ENCODE data around the gene ARF6. TPM values are rescaled to one million over a fixed set of nuclear protein-coding genes. Genes with fewer than 3 reads are reported as not detected.

ARF6 gene
- polyA plus RNA-seq, 2 of the 4 experiments (the other 2 are of a cell fraction) = 33.3 to 54.8 TPM

DNA sequence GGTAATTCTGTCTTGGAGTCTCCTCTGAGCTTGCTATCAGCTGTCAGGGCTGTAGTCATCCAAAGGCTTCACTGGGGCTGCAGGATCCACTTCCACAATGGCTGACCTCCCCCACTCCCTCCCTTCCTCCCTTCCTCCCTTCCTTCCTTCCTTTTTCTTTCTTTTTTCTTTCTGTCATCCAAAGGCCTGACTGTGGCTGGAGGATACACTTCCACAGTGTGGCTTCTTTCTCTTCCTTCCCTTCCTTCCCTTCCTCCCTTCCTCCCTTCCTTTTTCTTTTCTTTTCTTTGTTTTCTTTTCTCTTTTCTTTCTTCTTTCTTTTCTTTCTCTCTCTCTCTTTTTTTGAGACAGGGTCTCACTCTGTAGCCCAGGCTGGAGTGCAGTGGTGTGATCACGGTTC is 30.6 kb downstream of the ARF6 start (continued):
- TF ChIP-seq, protein P1, sequence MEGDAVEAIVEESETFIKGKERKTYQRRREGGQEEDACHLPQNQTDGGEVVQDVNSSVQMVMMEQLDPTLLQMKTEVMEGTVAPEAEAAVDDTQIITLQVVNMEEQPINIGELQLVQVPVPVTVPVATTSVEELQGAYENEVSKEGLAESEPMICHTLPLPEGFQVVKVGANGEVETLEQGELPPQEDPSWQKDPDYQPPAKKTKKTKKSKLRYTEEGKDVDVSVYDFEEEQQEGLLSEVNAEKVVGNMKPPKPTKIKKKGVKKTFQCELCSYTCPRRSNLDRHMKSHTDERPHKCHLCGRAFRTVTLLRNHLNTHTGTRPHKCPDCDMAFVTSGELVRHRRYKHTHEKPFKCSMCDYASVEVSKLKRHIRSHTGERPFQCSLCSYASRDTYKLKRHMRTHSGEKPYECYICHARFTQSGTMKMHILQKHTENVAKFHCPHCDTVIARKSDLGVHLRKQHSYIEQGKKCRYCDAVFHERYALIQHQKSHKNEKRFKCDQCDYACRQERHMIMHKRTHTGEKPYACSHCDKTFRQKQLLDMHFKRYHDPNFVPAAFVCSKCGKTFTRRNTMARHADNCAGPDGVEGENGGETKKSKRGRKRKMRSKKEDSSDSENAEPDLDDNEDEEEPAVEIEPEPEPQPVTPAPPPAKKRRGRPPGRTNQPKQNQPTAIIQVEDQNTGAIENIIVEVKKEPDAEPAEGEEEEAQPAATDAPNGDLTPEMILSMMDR (IDR thresholded peaks at IDR 0.05) = no peak
- TF ChIP-seq KDM1A (IDR thresholded peaks at IDR 0.05; ENCODE audit: low read depth) = no peak

DNA sequence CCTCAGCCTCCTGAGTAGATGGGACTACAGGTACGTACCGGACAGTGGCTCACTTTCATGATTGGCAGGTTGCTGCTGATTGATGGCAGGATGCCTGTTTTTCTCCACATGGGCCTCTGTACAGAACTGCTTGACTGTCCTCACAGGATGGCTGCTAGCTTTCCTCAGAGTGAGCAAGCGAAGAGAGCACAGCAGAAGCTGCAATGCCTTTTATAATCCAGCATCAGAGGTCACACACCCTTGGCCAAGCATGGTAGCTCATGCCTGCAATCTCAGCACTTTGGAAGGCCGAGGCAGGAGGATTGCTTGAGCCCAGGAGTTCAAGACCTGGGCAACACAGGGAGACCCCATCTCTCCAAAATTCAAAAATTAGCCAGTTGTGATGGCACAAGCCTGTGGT is 31.0 kb downstream of the ARF6 start:
- POLR2A ChIA-PET = interaction anchor here (0.6 kb wide), 1 partner anchor 388 kb away, joined by 4 read pairs; the partner anchor contains the start of gene DMAC2L
- ATAC-seq = no peak

DNA sequence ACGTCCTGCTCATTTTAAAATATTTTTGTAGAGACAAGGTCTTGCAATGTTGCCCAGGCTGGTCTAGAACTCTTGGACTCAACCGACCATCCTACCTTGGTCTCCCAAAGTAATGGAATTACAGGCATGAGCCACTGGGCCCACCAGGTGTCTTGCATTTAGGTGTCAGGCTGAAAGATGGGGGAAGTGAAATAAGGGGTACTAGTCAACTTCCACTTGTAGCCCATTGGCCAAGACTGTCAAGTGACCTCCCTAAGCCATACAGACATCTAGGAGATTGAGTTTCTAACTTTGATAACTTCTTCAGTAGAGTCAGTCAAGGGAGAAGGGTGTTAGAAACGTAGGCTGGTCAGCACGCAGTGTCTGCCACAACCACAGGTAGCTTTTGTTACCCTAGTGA is 32.0 kb downstream of the ARF6 start:
- ChIA-PET CTCF (interaction anchor here (0.6 to 1.9 kb wide), 5 partner anchors 12 to 116 kb away, joined by 3 to 5 read pairs (median 3); no protein-coding TSS in a partner anchor), POLR2A (no interaction called here)
- Histone ChIP-seq H3K27ac (no peak overlapping the region), H3K4me1 (peaks cover 4% of the 10 kb centered on the region; the same call in 1 of the 3 replicates), H3K9me3 (no peaks in the 10 kb centered on the region), H3K4me2 (no peak overlapping the region), H3K4me3 (no peak overlapping the region)
- WGBS (ENCODE audit: missing lambda C conversion rate) = 91% methylated on average over 4 of the region's 4 CpGs
- ATAC-seq (no peak), FAIRE-seq (no peak), DNase-seq (ENCODE audit: low read depth in 1 of 2, low spot score in 1 of 2) (no peak)
- TF ChIP-seq NPAS2 (CRISPR knock-in tag; IDR thresholded peaks at IDR 0.05; ENCODE audit: borderline replicate concordance) (no peak), SMC3 (IDR thresholded peaks at IDR 0.05) (no peak), POLR2A (IDR thresholded peaks at IDR 0.05; ENCODE audit: low read length) (no peak), ZFP36 (IDR thresholded peaks at IDR 0.05; ENCODE audit: borderline replicate concordance, partially characterized antibody) (no peak), RARB (CRISPR knock-in tag; IDR thresholded peaks at IDR 0.05) (no peak), KDM1A (IDR thresholded peaks at IDR 0.05; ENCODE audit: low read depth) (no peak), JUN (IDR thresholded peaks at IDR 0.05) (no peak), GATA3 (IDR thresholded peaks at IDR 0.05; ENCODE audit: borderline replicate concordance) (no peak), POLR2AphosphoS2 (conservative IDR thresholded peaks at IDR 0.05; ENCODE audit: low read length) (no peak), EHMT2 (IDR thresholded peaks at IDR 0.05; ENCODE audit: low read depth) (no peak), CBX2 (IDR thresholded peaks at IDR 0.05; ENCODE audit: borderline replicate concordance, low read depth) (no peak), HOXB5 (CRISPR knock-in tag; IDR thresholded peaks at IDR 0.05) (no peak)
- TF ChIP-seq, protein P2, sequence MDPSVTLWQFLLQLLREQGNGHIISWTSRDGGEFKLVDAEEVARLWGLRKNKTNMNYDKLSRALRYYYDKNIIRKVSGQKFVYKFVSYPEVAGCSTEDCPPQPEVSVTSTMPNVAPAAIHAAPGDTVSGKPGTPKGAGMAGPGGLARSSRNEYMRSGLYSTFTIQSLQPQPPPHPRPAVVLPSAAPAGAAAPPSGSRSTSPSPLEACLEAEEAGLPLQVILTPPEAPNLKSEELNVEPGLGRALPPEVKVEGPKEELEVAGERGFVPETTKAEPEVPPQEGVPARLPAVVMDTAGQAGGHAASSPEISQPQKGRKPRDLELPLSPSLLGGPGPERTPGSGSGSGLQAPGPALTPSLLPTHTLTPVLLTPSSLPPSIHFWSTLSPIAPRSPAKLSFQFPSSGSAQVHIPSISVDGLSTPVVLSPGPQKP (IDR thresholded peaks at IDR 0.05; ENCODE audit: low read depth, low read length) = no peak

More for the DNA sequence above, 31.0 kb downstream of the ARF6 start:
- H3K4me2 ChIP-seq = no peak overlapping the region
- no peaks in the 10 kb centered on the region for H3K9me3 ChIP-seq
- CTCF ChIA-PET = interaction anchor here (0.6 to 2.2 kb wide), 5 partner anchors 12 to 181 kb away, joined by 3 to 5 read pairs (median 3); no protein-coding TSS in a partner anchor
- H3K4me1 ChIP-seq = peaks cover 4% of the 10 kb centered on the region; the same call in 2 of the 3 replicates
- 97% methylated on average over 4 of the region's 4 CpGs for WGBS (ENCODE audit: missing lambda C conversion rate)
- H3K4me3 ChIP-seq = no peak overlapping the region
- peak overlapping the region; percentile 37 to 43; a peak in 4 of 6 replicates for H3K27ac ChIP-seq
- FAIRE-seq = no peak
- TF ChIP-seq HOXB5 (CRISPR knock-in tag; IDR thresholded peaks at IDR 0.05) (no peak), BHLHE40 (IDR thresholded peaks at IDR 0.05; ENCODE audit: low read depth, low read length) (no peak), EHF (CRISPR knock-in tag; IDR thresholded peaks at IDR 0.05) (no peak), CEBPB (IDR thresholded peaks at IDR 0.05) (no peak), ZNF302 (CRISPR knock-in tag; IDR thresholded peaks at IDR 0.05) (no peak), JUNB (IDR thresholded peaks at IDR 0.05) (no peak), ZFP36 (IDR thresholded peaks at IDR 0.05; ENCODE audit: borderline replicate concordance, partially characterized antibody) (no peak), HEYL (CRISPR knock-in tag; IDR thresholded peaks at IDR 0.05) (no peak), ZC3H11A (IDR thresholded peaks at IDR 0.05) (no peak), TP53 (CRISPR knock-in tag; IDR thresholded peaks at IDR 0.05) (no peak), FOSL2 (IDR thresholded peaks at IDR 0.05) (no peak), FOSL2 (CRISPR knock-in tag; IDR thresholded peaks at IDR 0.05) (no peak), HOXB13 (CRISPR knock-in tag; IDR thresholded peaks at IDR 0.05; ENCODE audit: low read depth) (no peak), NR3C1 (IDR thresholded peaks at IDR 0.05) (no peak), KDM5A (IDR thresholded peaks at IDR 0.05) (no peak)
- TF ChIP-seq, protein P3, sequence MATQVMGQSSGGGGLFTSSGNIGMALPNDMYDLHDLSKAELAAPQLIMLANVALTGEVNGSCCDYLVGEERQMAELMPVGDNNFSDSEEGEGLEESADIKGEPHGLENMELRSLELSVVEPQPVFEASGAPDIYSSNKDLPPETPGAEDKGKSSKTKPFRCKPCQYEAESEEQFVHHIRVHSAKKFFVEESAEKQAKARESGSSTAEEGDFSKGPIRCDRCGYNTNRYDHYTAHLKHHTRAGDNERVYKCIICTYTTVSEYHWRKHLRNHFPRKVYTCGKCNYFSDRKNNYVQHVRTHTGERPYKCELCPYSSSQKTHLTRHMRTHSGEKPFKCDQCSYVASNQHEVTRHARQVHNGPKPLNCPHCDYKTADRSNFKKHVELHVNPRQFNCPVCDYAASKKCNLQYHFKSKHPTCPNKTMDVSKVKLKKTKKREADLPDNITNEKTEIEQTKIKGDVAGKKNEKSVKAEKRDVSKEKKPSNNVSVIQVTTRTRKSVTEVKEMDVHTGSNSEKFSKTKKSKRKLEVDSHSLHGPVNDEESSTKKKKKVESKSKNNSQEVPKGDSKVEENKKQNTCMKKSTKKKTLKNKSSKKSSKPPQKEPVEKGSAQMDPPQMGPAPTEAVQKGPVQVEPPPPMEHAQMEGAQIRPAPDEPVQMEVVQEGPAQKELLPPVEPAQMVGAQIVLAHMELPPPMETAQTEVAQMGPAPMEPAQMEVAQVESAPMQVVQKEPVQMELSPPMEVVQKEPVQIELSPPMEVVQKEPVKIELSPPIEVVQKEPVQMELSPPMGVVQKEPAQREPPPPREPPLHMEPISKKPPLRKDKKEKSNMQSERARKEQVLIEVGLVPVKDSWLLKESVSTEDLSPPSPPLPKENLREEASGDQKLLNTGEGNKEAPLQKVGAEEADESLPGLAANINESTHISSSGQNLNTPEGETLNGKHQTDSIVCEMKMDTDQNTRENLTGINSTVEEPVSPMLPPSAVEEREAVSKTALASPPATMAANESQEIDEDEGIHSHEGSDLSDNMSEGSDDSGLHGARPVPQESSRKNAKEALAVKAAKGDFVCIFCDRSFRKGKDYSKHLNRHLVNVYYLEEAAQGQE (IDR thresholded peaks at IDR 0.05) = no peak
- TF ChIP-seq, protein P4, sequence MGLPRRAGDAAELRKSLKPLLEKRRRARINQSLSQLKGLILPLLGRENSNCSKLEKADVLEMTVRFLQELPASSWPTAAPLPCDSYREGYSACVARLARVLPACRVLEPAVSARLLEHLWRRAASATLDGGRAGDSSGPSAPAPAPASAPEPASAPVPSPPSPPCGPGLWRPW (IDR thresholded peaks at IDR 0.05) = no peak
- TF ChIP-seq, protein P5, sequence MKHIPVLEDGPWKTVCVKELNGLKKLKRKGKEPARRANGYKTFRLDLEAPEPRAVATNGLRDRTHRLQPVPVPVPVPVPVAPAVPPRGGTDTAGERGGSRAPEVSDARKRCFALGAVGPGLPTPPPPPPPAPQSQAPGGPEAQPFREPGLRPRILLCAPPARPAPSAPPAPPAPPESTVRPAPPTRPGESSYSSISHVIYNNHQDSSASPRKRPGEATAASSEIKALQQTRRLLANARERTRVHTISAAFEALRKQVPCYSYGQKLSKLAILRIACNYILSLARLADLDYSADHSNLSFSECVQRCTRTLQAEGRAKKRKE (CRISPR knock-in tag; IDR thresholded peaks at IDR 0.05; ENCODE audit: low read depth) = no peak
- no peak for DNase-seq (ENCODE audit: low read depth in 1 of 2, low spot score in 1 of 2)

All from A549 (cell line).